PC-3 (cell line): ENCODE results near the gene XYLT2. TPM values are rescaled to one million over a fixed set of nuclear protein-coding genes. Genes with fewer than 3 reads are reported as not detected.
A peak's percentile ranks its signal among the peaks of the same experiment; 100 is the strongest.

Experiments
- ATAC-seq: fragments of 200-7000 bp; cut with Tn5 transposase; 2 replicates; pipeline ENCODE4 v1.9.1; 2020; ENCODE audit warnings: mild to moderate bottlenecking, moderate library complexity
- BruUV-seq: library from RNA; stranded (reverse); fragments of 400-500 nt; replicated peaks from 2 replicates; lab custom pipeline; 2021; lab: Mats Ljungman, UMichigan
- CTCF ChIA-PET: fragments of 300-600 bp; sonication (Branson Sonifier 250); formaldehyde crosslinking; loops from one replicate; lab custom pipeline; 2022; ENCODE audit warnings: antibody characterized with exemption; lab: Charles Lee
- POLR2A ChIA-PET: fragments of 300-600 bp; sonication (Branson Sonifier 250); formaldehyde crosslinking; loops from one replicate; lab custom pipeline; 2022; ENCODE audit warnings: antibody characterized with exemption; ENCODE audit not compliant: unreplicated experiment; lab: Charles Lee
- DNase-seq: peaks from one replicate; pipeline ENCODE4 v3.0.0-alpha.2; 2015
- H2AFZ ChIP-seq: fragments of 300-600 bp; sonication (generic); 2 replicates; pipeline ENCODE4 v1.6.0; 2016; ENCODE audit warnings: antibody characterized with exemption, low read length
- H3F3A ChIP-seq: fragments of 300-600 bp; sonication (generic); one replicate; pipeline ENCODE4 v1.6.0; 2017; ENCODE audit warnings: antibody characterized with exemption, low read length, control low read depth, mild to moderate bottlenecking; ENCODE audit not compliant: unreplicated experiment
- H3K27ac ChIP-seq: fragments of 300-600 bp; sonication (generic); 2 replicates; pipeline ENCODE4 v1.5.1; 2016; ENCODE audit warnings: mild to moderate bottlenecking, low read length
- H3K27me3 ChIP-seq: fragments of 300-600 bp; sonication (generic); 2 replicates; pipeline ENCODE4 v1.6.1; 2016; ENCODE audit warnings: low read length, mixed read lengths
- H3K36me3 ChIP-seq: fragments of 300-600 bp; sonication (generic); 2 replicates; pipeline ENCODE4 v1.6.1; 2016; ENCODE audit warnings: low read depth, mixed run types, low read length, mixed read lengths
- H3K4me1 ChIP-seq: fragments of 300-600 bp; sonication (generic); 2 replicates; pipeline ENCODE4 v1.5.1; 2016; ENCODE audit warnings: low read length; ENCODE audit not compliant: insufficient read depth
- H3K4me2 ChIP-seq: fragments of 300-600 bp; sonication (generic); 2 replicates; pipeline ENCODE4 v1.6.0; 2016; ENCODE audit warnings: low read length
- H3K4me3 ChIP-seq: fragments of 300-600 bp; sonication (generic); 2 replicates; pipeline ENCODE4 v1.5.1; 2016; ENCODE audit warnings: mild to moderate bottlenecking, low read length, mixed read lengths
- H3K79me2 ChIP-seq: fragments of 300-600 bp; sonication (generic); 2 replicates; pipeline ENCODE4 v1.6.1; 2017; ENCODE audit warnings: low read length, mixed read lengths
- H3K9ac ChIP-seq: fragments of 300-600 bp; sonication (generic); 2 replicates; pipeline ENCODE4 v1.6.0; 2016; ENCODE audit warnings: mild to moderate bottlenecking, low read length
- H3K9me2 ChIP-seq: fragments of 300-600 bp; sonication (generic); replicated peaks from 2 replicates; pipeline ENCODE4 v1.6.1; 2016; ENCODE audit warnings: mixed run types, low read length, mixed read lengths
- H3K9me3 ChIP-seq: fragments of 300-600 bp; sonication (generic); 2 replicates; pipeline ENCODE4 v1.6.1; 2016; ENCODE audit warnings: low read length, mixed read lengths
- H4K20me1 ChIP-seq: fragments of 300-600 bp; sonication (generic); 2 replicates; pipeline ENCODE4 v1.6.1; 2016; ENCODE audit warnings: low read length, mixed read lengths
- CTCF ChIP-seq: fragments of 300-600 bp; sonication (generic); conservative IDR thresholded peaks from 2 replicates; pipeline ENCODE4 v1.5.1; 2017; ENCODE audit warnings: antibody characterized with exemption, low read depth, mild to moderate bottlenecking, low read length
- EZH2 ChIP-seq: fragments of 300-600 bp; sonication (generic); IDR thresholded peaks from one replicate; pipeline ENCODE4 v1.6.1; 2017; ENCODE audit warnings: antibody characterized with exemption, mild to moderate bottlenecking, low read length; ENCODE audit not compliant: unreplicated experiment
- EZH2phosphoT487 ChIP-seq: fragments of 300-600 bp; sonication (generic); IDR thresholded peaks from 2 replicates; pipeline ENCODE4 v1.6.1; 2018; ENCODE audit warnings: mild to moderate bottlenecking, antibody characterized with exemption, low read length, borderline replicate concordance
- intact Hi-C: fragments of 100-400 bp; cut with micrococcal nuclease; formaldehyde crosslinking; loops from 2 replicates; pipeline ENCODE4 v1.9.0; 2023
- total RNA-seq: library from RNA; depleted of rRNA; stranded (reverse); fragments of >200 nt; gene quantifications from 2 replicates; pipeline ENCODE4 v1.2.3, GENCODE V29; 2014

XYLT2 gene
- total RNA-seq, 1 experiment from 2014 or later, result 53.5 TPM

GRCh38 chr17:50337956-50338355 lies 8.0 kb upstream of the XYLT2 start:
- Histone ChIP-seq H3K27me3 (no peaks in the 10 kb centered on the region), H3K4me3 (no peak overlapping the region), H3K79me2 (no peaks in the 10 kb centered on the region), H3K9me2 (no peaks in the 10 kb centered on the region), H3K9ac (no peak overlapping the region), H3K4me2 (no peak overlapping the region), H3K36me3 (no peaks in the 10 kb centered on the region), H3K4me1 (peaks cover 8% of the 10 kb centered on the region), H4K20me1 (no peaks in the 10 kb centered on the region), H3F3A (no peaks in the 10 kb centered on the region), H2AFZ (no peak overlapping the region), H3K9me3 (no peaks in the 10 kb centered on the region), H3K27ac (no peak overlapping the region)
- DNase-seq, result peak; percentile 78
- BruUV-seq, result no TSS peak
- ChIA-PET CTCF (no interaction called here), POLR2A (no interaction called here)
- intact Hi-C loops, result no loop called here
- TF ChIP-seq EZH2phosphoT487 (no peak), CTCF (no peak), EZH2 (no peak)
- peak; percentile 97 for ATAC-seq

DNA sequence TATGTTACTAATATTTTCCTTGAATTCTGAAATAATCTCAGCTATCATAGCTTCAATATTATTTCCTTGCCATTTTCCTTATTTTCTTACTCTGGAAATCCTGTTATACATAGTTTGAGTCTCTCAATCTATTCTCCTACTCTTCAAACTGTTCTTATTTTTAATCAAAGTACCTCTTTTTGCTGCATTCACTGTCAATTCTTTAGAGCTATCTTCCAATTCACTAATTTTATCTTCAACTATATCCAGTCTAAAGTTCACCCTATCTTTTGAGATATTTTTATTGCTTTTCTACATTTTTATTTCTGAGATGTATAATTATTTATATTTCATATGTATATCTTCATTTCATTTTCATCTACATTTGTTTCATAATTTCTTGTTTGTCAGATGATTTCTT lies 7.3 kb upstream of the XYLT2 start:
- no peaks in the 10 kb centered on the region for H3K9me3 ChIP-seq
- no peak overlapping the region for H3K4me3 ChIP-seq
- intact Hi-C loops, result no loop called here
- no peak overlapping the region for H2AFZ ChIP-seq
- H3K4me2 ChIP-seq, result no peak overlapping the region
- DNase-seq (no peak), ATAC-seq (no peak)
- H3K27me3 ChIP-seq, result no peaks in the 10 kb centered on the region
- H3K36me3 ChIP-seq, result no peaks in the 10 kb centered on the region
- CTCF ChIA-PET, result no interaction called here
- no TSS peak for BruUV-seq
- H4K20me1 ChIP-seq, result no peaks in the 10 kb centered on the region
- no peaks in the 10 kb centered on the region for H3F3A ChIP-seq
- H3K9ac ChIP-seq, result no peak overlapping the region
- TF ChIP-seq CTCF (no peak), EZH2phosphoT487 (no peak), EZH2 (no peak)
- POLR2A ChIA-PET, result no interaction called here
- H3K79me2 ChIP-seq, result no peaks in the 10 kb centered on the region
- H3K27ac ChIP-seq, result no peak overlapping the region
- H3K4me1 ChIP-seq, result peaks cover 8% of the 10 kb centered on the region
- no peaks in the 10 kb centered on the region for H3K9me2 ChIP-seq

- Histone ChIP-seq H3K27ac (no peak overlapping the region), H3K79me2 (no peaks in the 10 kb centered on the region), H3K9me3 (no peaks in the 10 kb centered on the region), H3F3A (no peaks in the 10 kb centered on the region), H3K4me2 (no peak overlapping the region), H3K4me3 (no peak overlapping the region), H3K4me1 (peaks cover 8% of the 10 kb centered on the region), H4K20me1 (no peaks in the 10 kb centered on the region), H3K9ac (no peak overlapping the region), H3K27me3 (no peaks in the 10 kb centered on the region), H3K36me3 (no peaks in the 10 kb centered on the region), H2AFZ (no peak overlapping the region), H3K9me2 (no peaks in the 10 kb centered on the region)
- intact Hi-C loops, result no loop called here
- ChIA-PET POLR2A (no interaction called here), CTCF (no interaction called here)
- TF ChIP-seq EZH2phosphoT487 (no peak), EZH2 (no peak), CTCF (no peak)
- ATAC-seq (no peak), DNase-seq (no peak)
- BruUV-seq, result no TSS peak
These were observed 6.5 kb upstream of the XYLT2 start for GRCh38 chr17:50339381-50339780.
